AG10803 (cell line): ENCODE measurements around the gene MARCHF9.
"Not testable (repeated sequence)": the region's sequence is repeated elsewhere in the genome, so short reads cannot be mapped to it uniquely, and the experiment has no call there.

Source experiments
- DNase-seq: peaks from one replicate; pipeline ENCODE4 v3.0.0; 2010; ENCODE audit warnings: low read depth
- H3K4me3 ChIP-seq: 2 replicates; pipeline ENCODE4 v1.5.1; 2011; ENCODE audit warnings: mild to moderate bottlenecking, low read length, control low read depth
- CTCF ChIP-seq: conservative IDR thresholded peaks from 2 replicates; pipeline ENCODE4 v1.5.1; 2011; ENCODE audit warnings: mild to moderate bottlenecking, low read length, control low read depth, inconsistent platforms

Gene MARCHF9

GRCh38 chr12:57716305-57716704, 38.6 kb upstream of the MARCHF9 start:
- no peak overlapping the region for H3K4me3 ChIP-seq
- TF ChIP-seq CTCF: no peak
- no peak for DNase-seq

- no peak for TF ChIP-seq CTCF
- DNase-seq: no peak
- no peak overlapping the region for H3K4me3 ChIP-seq
These were observed 37.8 kb upstream of the MARCHF9 start for GRCh38 chr12:57717131-57717530.

GRCh38 chr12:57717846-57718640, 36.9 kb upstream of the MARCHF9 start:
- H3K4me3 ChIP-seq: no peak overlapping the region
- no peak for TF ChIP-seq CTCF
- DNase-seq: no peak

- TF ChIP-seq CTCF: no peak
- H3K4me3 ChIP-seq: no peak overlapping the region
- DNase-seq: no peak
These were observed 36.0 kb upstream of the MARCHF9 start for GRCh38 chr12:57718641-57719528.

GRCh38 chr12:57719777-57720605, 34.9 kb upstream of the MARCHF9 start:
- no peak for TF ChIP-seq CTCF
- H3K4me3 ChIP-seq: no peak overlapping the region
- no peak for DNase-seq

GRCh38 chr12:57720606-57721595, 34.0 kb upstream of the MARCHF9 start:
- DNase-seq: no peak
- no peak for TF ChIP-seq CTCF
- H3K4me3 ChIP-seq: no peak overlapping the region

GRCh38 chr12:57721846-57722608, 32.9 kb upstream of the MARCHF9 start:
- not testable (repeated sequence) for H3K4me3 ChIP-seq, DNase-seq
